GM21619 (cell line): ENCODE data around the gene PRICKLE1.

Source experiments
- ATAC-seq: cut with Tn5 transposase; IDR thresholded peaks from one replicate; pipeline ENCODE4 v1.9.1; 2021; ENCODE audit not compliant: unreplicated experiment

PRICKLE1 gene

DNA sequence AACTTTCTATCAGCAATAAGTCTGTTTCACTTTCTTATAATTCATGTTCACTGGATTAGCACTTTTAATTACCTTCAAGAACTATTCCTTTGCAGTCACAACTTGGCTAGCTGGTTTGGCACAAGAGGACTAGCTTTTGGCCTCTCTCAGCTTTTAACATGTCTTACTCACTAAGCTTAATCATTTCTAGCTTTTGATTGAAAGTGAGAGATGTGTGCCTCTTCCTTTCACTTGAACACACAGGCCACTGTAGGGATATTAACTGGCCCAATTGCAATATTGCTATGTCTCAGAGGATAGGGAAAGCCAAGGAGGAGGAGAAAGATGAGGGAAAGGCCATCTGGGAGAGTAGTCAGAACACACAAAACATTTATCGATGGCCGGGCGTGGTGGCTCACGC lies 92.7 kb downstream of the PRICKLE1 start:
- no peak for ATAC-seq

DNA sequence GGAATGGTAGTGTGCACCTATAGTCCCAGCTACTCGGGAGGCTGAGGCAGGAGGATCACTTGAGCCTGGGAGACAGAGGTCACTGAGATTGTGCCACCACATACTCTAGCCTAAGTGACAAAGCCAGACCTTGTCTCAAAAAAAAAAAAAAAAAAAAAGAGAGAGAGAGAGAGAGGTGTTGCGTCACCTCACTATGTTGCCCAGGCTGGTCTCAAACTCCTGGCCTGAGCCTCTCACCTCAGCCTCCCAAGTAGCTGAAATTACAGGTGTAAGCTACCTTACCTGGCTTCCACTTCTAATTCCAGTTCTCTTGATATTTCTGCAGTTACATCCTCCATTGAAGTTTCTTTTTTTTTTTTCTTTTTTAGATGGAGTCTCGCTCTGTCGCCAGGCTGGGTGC lies 94.3 kb downstream of the PRICKLE1 start:
- ATAC-seq: no peak

DNA sequence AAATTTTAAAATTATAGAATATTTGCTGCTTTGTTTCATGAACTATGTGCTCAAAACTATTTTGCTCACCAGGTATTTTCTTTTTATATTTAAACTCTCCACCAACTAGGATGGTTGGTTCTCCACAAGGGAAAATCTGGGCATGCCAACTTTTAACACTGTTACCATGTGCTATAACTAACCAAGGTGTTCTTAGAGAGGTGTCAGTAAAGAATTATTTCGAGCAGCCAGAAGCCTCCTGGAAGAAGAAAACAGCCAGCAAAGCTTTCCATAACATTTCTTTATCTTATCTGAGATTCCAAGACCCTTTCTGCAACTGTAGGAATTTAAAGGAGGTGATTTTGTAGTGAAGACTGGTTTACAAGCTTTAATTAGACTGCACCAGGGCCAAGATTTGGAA lies 97.3 kb downstream of the PRICKLE1 start:
- ATAC-seq: no peak

DNA sequence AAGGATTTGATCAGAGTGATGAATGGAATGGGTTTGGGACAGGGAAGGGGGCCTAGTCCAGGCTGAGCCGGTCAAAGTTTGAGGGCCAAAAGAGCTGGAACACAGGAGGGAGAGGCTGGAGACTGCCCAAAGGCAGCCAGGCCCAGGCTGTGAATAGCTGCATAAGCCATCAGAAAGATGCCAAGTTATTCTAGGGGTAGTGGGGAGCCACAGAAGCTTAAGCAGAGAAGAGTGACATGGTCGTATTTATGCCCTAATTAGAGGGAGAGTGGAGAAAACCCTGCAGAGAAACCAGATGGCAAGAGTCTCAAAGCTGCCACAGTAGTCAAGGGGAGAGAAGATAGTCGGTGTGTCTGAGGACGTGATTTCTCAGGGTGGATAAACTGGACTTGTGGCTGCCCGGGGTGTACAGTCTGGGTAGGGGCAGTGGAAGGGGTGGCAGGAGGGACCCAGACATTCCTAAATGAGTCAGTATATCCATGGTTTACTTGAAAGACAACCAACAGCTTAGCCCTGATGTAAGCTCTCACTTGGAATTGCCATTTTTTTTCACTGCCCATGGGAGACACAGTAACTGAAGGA lies 99.2 kb downstream of the PRICKLE1 start:
- ATAC-seq: no peak

DNA sequence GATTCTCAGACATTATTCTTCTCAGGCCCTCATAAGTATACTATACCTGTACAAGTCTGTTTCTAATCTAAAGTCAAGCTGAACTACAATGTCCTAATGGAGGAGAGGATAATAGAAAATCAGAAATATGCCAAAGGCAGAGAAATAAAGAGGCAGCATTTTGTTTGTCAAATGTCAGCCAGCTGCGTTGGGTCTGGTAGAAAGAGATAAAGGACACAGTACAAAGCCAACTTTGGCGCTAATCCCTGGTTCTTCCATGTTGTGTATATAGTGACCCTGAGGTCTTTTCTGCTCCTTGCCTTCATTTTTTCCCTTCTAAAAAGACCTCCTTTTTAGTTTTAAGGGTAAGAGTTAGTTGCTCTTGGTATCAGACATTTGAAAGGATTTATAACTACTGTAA lies 103.1 kb downstream of the PRICKLE1 start:
- no peak for ATAC-seq

GRCh38 chr12:42485823-42486222 lies 103.7 kb downstream of the PRICKLE1 start:
- ATAC-seq: no peak

DNA sequence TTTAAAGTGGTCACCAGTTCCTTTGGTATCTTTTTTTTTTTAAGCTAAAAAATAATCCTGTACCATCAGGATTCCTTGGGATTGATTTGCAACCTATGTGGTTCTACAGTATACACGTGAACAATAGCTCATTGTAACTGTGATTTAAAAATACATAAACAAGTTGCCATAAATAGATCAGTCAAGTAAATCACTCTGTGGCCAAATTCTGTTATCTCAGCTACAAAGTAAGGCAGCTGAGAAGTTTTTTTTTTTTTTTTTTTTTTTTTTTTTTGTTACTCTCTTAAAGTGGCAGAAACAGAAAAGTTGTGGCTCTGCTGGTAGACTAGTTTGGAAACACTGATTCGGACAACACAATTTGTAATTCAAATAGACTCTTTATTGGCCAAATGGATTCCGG lies 104.5 kb downstream of the PRICKLE1 start:
- ATAC-seq: no peak

DNA sequence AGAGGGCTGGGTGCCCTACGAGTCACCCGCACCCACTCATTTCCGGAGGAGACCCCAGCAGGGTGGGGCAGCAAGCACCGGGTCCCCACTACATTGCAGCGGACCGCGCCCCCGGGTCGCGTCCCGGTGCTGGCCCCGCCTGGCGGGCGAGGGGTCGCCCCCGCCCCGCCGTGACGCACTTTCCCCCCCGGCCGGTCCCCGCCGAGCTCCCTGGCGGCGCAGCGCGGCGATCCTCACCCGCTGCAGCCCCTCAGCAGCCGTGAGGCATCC lies 106.1 kb downstream of the PRICKLE1 start:
- peak; percentile 27 for ATAC-seq

DNA sequence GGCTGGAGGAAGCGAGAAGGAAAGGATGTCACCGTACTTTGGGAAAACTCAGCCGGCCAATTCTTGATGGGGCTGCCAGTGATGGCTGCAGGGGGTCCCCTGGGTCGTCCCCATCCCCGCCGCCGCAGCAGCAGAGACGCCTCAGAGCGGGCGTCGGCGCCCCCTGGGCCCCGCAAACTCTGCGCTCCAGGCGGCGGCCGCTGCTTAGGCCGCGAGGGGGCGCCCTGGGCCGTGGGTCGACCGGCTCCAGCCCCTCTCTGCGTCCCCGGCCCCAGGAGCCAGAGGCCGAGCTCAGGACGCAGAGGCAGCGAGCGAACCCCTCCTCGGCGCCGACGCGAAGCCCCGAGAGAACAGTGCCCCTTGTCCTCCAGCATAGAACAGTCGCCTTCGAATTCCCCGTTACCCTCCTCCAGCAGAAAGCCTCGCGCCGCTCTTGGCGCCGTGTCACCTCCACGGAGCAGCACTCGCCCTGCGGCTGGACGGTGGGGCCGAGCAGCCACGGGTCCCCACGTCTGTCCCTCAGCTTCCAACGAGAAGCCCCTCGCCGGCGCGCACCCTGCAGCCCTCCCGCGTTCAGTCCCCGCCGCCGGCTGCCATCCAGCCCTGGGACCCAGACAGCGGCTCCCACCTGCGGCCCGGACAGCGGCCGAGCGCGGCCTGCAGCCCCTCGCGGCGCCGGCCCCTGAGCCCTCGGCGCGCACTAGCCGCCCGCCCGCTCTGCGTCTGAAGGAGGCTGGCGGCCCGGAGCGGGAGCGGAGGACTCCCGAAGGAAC lies 106.6 kb downstream of the PRICKLE1 start:
- peak; percentile 73 for ATAC-seq

DNA sequence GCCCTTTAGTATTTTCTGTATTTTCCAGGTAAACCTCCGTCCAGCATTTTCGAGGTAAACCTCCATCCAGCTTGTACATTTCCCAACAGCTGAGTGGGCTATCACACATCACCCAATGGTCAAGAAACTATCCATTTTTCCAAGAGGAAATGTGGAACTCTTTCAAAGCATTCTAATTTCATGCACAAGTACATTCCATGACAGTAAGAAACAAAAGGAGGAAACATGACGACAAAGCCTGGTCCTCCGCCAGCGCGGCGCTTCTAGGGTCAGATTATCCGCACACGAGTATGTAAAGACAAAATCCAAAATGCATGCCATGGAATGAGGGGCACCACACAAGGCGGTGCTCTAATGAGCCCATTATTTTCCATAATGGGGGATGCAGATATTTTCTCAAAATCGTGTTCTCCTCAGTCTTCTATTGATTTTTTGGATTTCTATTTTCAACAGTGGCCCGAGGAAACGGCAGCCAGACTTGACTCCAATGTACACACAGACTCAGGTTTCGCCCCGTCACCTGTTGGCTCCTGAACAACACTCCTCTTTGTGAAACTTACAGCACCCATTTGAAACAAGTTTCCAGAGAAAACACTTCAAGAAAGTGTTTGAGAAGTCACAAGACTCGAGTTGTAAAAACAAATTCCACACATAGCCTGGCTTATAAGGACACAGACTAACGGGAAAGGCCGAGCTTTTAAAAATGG lies 107.4 kb downstream of the PRICKLE1 start:
- no peak for ATAC-seq

DNA sequence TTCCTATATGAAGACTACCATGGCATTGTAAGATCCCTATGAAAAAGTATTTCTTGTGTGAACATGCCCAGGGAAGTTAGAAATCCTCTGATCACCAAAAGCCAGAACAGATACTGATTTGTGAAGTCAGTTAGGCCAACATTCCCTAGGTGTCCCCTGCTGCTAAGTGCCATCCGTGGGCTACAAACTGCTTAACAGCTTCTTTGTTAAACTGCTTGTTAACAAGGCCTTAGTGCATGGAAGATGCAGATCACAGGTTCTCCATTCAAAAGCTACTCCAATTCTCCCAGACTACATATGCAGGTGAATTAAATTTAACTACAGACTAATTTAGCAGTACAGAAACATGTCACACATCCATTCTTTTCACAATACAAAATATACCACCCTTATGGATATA lies 108.2 kb downstream of the PRICKLE1 start:
- no peak for ATAC-seq

DNA sequence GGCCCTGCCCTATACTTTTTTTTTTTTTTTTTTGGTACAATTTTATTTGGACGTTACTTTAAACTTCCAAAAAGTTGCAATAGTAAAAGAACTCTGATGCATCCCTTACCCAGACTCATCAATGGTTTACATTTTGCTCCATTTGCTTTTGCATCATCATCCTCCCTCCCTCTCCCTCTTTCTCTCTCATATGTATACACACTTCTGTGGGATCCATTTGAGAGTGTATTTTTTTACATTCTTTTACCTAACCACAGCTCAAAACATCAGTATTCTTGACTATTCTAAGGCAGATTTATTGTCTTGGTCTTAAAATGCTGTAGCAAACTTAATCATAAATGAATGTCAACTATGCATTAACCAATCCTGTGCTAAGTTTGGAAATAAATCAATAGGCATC lies 111.6 kb downstream of the PRICKLE1 start:
- no peak for ATAC-seq

- ATAC-seq: no peak
Observed at GRCh38 chr12:42475106-42475505, 114.4 kb downstream of the PRICKLE1 start.

DNA sequence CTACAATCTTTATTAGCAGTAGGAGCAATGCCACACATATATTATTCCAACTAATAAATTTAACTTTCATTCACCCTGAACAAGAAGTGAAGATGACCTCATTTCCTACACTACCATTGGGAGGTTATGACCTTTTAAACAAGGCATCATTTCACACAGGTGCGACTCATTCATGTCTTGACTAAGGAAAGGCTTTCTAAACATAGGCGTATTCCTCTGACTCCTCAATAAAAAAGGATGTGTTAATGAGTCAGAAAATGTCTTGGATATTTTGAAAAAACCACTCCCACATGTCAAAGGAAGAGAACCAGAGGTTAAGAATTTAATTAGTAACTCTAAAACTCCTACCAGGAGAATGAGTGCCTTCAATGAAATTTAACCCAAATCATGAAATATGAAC lies 115.2 kb downstream of the PRICKLE1 start:
- no peak for ATAC-seq

DNA sequence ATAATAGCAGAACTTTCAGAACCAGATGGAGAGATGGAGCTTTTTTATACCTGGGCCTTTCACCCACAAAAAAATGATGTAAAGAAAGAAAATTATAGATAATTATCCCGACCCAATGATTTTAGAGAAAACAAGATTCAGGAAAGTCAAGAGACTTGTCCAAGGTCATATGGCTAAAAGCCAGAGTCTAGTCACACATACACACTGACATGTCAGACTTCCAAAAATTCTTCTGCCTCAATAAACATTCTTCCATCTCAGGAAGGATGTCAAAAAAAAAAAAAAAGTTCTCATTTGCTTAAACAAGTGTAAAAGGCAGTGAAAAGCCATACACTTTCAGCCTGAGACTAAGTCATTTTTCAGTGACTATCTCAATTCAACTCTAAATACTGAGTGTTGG lies 116.0 kb downstream of the PRICKLE1 start:
- no peak for ATAC-seq

DNA sequence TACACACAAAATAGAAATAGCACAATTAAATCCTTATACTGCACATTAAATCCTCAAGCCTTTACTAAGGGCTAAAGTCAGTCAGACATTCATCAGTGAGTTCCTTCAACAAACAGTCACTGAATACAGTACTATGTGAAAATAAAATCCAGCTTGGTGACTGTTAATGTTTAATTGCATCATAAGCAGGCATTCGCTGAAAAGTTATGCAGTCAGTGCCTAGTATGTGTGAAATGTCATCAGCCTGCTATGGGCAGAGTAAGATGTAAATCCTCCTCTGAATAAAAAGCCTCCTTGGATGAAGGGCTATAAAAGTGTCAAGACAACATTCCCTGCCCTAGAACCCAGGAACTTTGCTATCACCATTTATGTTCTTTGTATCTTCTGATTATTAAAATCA lies 116.4 kb downstream of the PRICKLE1 start:
- ATAC-seq: no peak

- no peak for ATAC-seq
Observed at GRCh38 chr12:42472376-42472775, 117.2 kb downstream of the PRICKLE1 start.

DNA sequence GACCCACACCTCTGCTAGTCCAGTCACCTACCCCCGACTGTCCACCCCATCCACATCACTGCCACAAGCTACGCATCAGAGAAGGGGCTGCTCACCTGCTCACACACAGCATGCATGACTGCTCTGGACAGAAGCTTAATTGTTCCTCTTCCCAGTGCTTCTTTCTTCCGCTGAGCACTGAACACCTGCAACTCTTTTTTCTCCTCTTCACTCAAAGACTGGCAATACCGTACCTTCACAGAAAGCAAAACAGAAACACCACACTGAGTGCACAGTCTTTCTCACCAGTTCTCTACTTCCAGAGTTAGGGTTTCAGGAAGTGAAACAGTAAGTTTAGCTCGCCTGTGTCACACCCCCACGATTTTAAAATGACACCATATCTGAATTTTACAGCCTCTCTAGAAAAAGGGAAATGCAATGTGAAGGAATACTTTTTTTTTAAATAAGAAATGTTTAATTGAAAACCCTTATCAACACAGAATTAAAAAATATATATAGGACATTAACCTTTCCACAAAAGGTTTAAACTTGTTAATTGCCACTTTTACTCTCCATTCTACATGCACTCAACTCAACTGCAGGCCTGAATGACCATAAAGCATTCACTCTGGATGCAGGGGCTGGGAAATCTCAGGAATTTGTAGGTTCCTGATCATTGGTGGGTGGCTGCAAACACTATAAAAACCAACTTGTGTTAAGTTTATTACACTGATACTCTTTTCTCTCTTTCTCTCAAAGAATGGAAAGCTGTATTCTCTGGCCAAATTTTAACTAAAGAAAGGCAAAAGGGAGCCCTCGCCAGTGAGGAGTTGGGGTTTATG lies 120.0 kb downstream of the PRICKLE1 start:
- peak; percentile 97 for ATAC-seq

- no peak for ATAC-seq
Observed at GRCh38 chr12:42468921-42469320, 120.6 kb downstream of the PRICKLE1 start.

DNA sequence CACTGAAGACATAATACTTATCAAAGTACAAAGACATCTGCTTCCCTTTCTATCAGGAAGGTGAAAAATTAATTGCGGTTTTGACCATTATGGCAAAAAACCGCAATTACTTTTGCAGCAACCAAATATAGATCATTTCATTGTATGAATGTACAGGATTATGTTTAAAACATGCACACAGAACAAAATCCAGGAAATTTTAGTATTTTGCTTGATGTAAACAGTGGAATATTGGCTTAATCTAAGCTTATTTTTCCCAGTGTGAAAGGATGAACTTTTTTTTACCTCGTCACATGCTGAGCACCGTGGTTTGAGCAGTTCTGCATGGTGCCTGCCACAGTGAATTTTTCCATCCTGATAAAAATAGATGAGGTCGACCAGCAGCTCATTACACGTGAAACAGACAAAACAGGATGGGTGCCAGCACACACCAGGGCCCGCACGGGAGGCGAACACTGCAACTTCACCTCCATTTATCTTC lies 121.2 kb downstream of the PRICKLE1 start:
- no peak for ATAC-seq

DNA sequence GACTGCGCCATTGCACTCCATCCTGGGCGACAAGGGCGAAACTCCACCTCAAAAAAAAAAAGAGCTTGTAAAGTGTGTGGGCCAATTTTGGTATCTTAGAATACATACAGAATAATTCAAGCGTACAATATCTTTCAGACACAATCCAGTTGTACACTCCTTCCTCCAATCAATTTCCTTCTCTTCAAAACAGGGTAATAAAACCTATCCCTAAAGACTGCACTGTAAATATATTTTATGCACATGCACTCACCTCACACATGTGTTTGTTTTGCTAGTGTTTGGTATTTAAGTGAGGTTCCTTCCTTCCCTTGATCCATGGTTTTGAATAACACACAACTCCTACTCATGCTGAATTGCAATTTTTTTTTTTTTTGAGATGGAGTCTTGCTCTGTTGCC lies 125.9 kb downstream of the PRICKLE1 start:
- no peak for ATAC-seq

GRCh38 chr12:42462486-42462885 lies 127.1 kb downstream of the PRICKLE1 start:
- no peak for ATAC-seq
